K562 (cell line): ENCODE results near the gene GRIK1. TPM values are rescaled to one million over a fixed set of nuclear protein-coding genes. Genes with fewer than 3 reads are reported as not detected.

Experiments
- ATAC-seq: fragments of 200-7000 bp; cut with Tn5 transposase; 3 replicates; pipeline ENCODE4 v1.9.1; 2020; ENCODE audit warnings: moderate library complexity
- BruUV-seq: library from RNA; stranded (reverse); fragments of 400-500 nt; replicated peaks from 2 replicates; lab custom pipeline; 2021; lab: Mats Ljungman, UMichigan
- CTCF ChIA-PET: fragments of 300-600 bp; formaldehyde crosslinking; extraction: SDS; loops from one replicate; lab custom pipeline; 2021; ENCODE audit warnings: low intra/inter-chr PET ratio; lab: Yijun Ruan, JAX
- POLR2A ChIA-PET: fragments of 300-600, 350-650 bp; sonication (Branson Sonifier 250); formaldehyde crosslinking; extraction: SDS; loops from one replicate; lab custom pipeline; 2021; ENCODE audit warnings: antibody characterized with exemption, inconsistent platforms; lab: Yijun Ruan, JAX
- DNase-seq, 4 experiments: peaks; one replicate each; pipeline versions ENCODE4 v3.0.0 to v3.0.0-alpha.2; 2011 to 2018; ENCODE audit warnings: low spot score in 3 of 4, mixed read lengths in 3 of 4; ENCODE audit errors: extremely low read depth in 1 of 4
- FAIRE-seq: peaks from 2 replicates; lab custom pipeline; 2011; peaks lifted over from hg19 to GRCh38; lab: Jason Lieb, UNC
- H2AFZ ChIP-seq: 2 replicates; pipeline ENCODE4 v1.6.0; 2011; ENCODE audit warnings: low read depth, low read length, control low read depth, inconsistent platforms
- H3K27ac ChIP-seq: fragments of 200-600 bp; 3 replicates; pipeline ENCODE4 v1.8.0; 2011; ENCODE audit warnings: low read depth, mild to moderate bottlenecking, control low read depth, inconsistent platforms, low read length, moderate library complexity, mixed read lengths; ENCODE audit errors: extremely low read depth
- H3K27me3 ChIP-seq, 2 experiments: fragments of 300-600 bp in 1 of 2; 2 replicates in 1 of 2; 3 replicates in 1 of 2; pipeline versions ENCODE4 v1.6.0 to v1.8.0; 2011; ENCODE audit warnings: inconsistent platforms in 2 of 2, low read length in 2 of 2, mild to moderate bottlenecking in 1 of 2, mixed read lengths in 1 of 2, moderate library complexity in 1 of 2; ENCODE audit not compliant: control insufficient read depth in 2 of 2, insufficient read depth in 2 of 2
- H3K36me3 ChIP-seq: fragments of 300-600 bp; 3 replicates; pipeline ENCODE4 v1.8.0; 2011; ENCODE audit warnings: mild to moderate bottlenecking, low read length, inconsistent platforms; ENCODE audit not compliant: control insufficient read depth, insufficient read depth
- H3K4me1 ChIP-seq, 2 experiments: fragments of 200-600 bp in 1 of 2; replicated peaks in 1 of 2; 2 replicates in 1 of 2; 3 replicates in 1 of 2; pipeline versions ENCODE4 v1.5.1 to v1.8.0; 2011; ENCODE audit warnings: inconsistent platforms in 2 of 2, low read length in 2 of 2, mild to moderate bottlenecking in 1 of 2, mixed read lengths in 1 of 2, moderate library complexity in 1 of 2; ENCODE audit not compliant: control insufficient read depth in 2 of 2, insufficient read depth in 2 of 2
- H3K4me2 ChIP-seq: 2 replicates; pipeline ENCODE4 v1.6.1; 2011; ENCODE audit warnings: low read length, control low read depth, inconsistent platforms, mixed read lengths; ENCODE audit not compliant: insufficient read depth
- H3K4me3 ChIP-seq: fragments of 200-600 bp; sonication (generic), shearing (Covaris generic); 2 replicates; pipeline ENCODE4 v1.5.1; 2016; ENCODE audit warnings: control low read depth, inconsistent platforms
- H3K79me2 ChIP-seq: fragments of 200-600 bp; 3 replicates; pipeline ENCODE4 v1.8.0; 2011; ENCODE audit warnings: low read length, inconsistent platforms; ENCODE audit not compliant: control insufficient read depth, insufficient read depth
- H3K9ac ChIP-seq, 2 experiments: 2 replicates each; pipeline versions ENCODE4 v1.6.0 to v1.6.1; 2011; ENCODE audit warnings: low read depth in 2 of 2, low read length in 2 of 2, control low read depth in 1 of 2, inconsistent platforms in 1 of 2, mild to moderate bottlenecking in 1 of 2, mixed read lengths in 1 of 2; ENCODE audit not compliant: insufficient read depth in 1 of 2
- H3K9me1 ChIP-seq: one replicate; pipeline ENCODE4 v1.6.0; 2011; ENCODE audit warnings: inconsistent platforms, mild to moderate bottlenecking, low read length, moderate library complexity; ENCODE audit not compliant: control insufficient read depth, insufficient read depth
- H3K9me3 ChIP-seq: replicated peaks from 2 replicates; pipeline ENCODE4 v1.5.1; 2011; ENCODE audit warnings: low read depth, low read length, inconsistent platforms; ENCODE audit not compliant: control insufficient read depth, insufficient read depth
- H4K20me1 ChIP-seq: replicated peaks from 2 replicates; pipeline ENCODE4 v1.6.1; 2011; ENCODE audit warnings: low read length, inconsistent platforms, mixed read lengths; ENCODE audit not compliant: control insufficient read depth, insufficient read depth
- ESRRA ChIP-seq: fragments of 450-650 bp; IDR thresholded peaks from 2 replicates; pipeline ENCODE4 v1.6.1; 2014; ENCODE audit warnings: low read depth, mild to moderate bottlenecking, moderate library complexity, borderline replicate concordance
- FOXM1 ChIP-seq, 2 experiments: fragments of 450-650 bp in 1 of 2; sonication (generic) in 1 of 2; formaldehyde crosslinking in 1 of 2; IDR thresholded peaks; 2 replicates each; pipeline versions ENCODE4 v1.6.1 to v1.9.0; 2017 to 2022; ENCODE audit warnings: low read depth in 2 of 2, mild to moderate bottlenecking in 2 of 2, missing genetic modification reagents in 1 of 2, moderate library complexity in 1 of 2
- KDM5B ChIP-seq: fragments of 200-600 bp; sonication (generic); IDR thresholded peaks from 2 replicates; pipeline ENCODE4 v1.6.1; 2012; ENCODE audit warnings: low read depth, mild to moderate bottlenecking, moderate library complexity, low read length, control low read depth, inconsistent platforms; ENCODE audit not compliant: insufficient replicate concordance
- TOE1 ChIP-seq, 2 experiments: fragments of 450-650 bp in 1 of 2; sonication (generic) in 1 of 2; formaldehyde crosslinking in 1 of 2; IDR thresholded peaks; 2 replicates each; pipeline versions ENCODE4 v1.7.1 to v1.8.0; 2016 to 2022; ENCODE audit warnings: borderline replicate concordance in 2 of 2, mild to moderate bottlenecking in 2 of 2, antibody characterized with exemption in 1 of 2, inconsistent platforms in 1 of 2, low read depth in 1 of 2, missing genetic modification reagents in 1 of 2, moderate library complexity in 1 of 2
- WGBS: fragments of 100-300 bp; shearing (Covaris generic); methylation state at CpG from one replicate; pipeline ENCODE4 v1.1.6; 2016; ENCODE audit warnings: low coverage, mixed read lengths; ENCODE audit not compliant: insufficient coverage; ENCODE audit errors: missing lambda C conversion rate; 5-methylcytosine and 5-hydroxymethylcytosine counted together
- in situ Hi-C: fragments of 300-500 bp; cut with MboI; formaldehyde crosslinking; loops from 4 replicates; pipeline ENCODE4 v1.15.0; 2018; ENCODE audit warnings: inconsistent platforms, mixed read lengths
- intact Hi-C: fragments of 100-400 bp; cut with micrococcal nuclease; formaldehyde crosslinking; loops from 2 replicates; pipeline ENCODE4 v1.14.2; 2022
- polyA plus RNA-seq, 8 experiments: library from polyadenylated mRNA; depleted of rRNA in 4 of 8; stranded (reverse) in 5 of 8; unstranded in 3 of 8; fragments of >200 nt; fragmentation: Nextera tagmentation in 2 of 8; fragmentation: Illumina TruSeq in 1 of 8; extraction: Ambion mirVana in 2 of 8; extraction: Trizol in 1 of 8; gene quantifications; 2 replicates each; pipeline versions ENCODE4 v1.2.1 to v1.2.3, GENCODE V29; 2011 to 2014; ENCODE audit warnings: inconsistent platforms in 1 of 8, missing spikeins in 1 of 8
- total RNA-seq, 7 experiments: library from RNA; depleted of rRNA in 6 of 7; stranded (reverse); fragments of >200 nt in 6 of 7; fragmentation: Illumina TruSeq in 2 of 7; extraction: Trizol in 2 of 7; gene quantifications; 2 replicates each; pipeline versions ENCODE4 v1.2.1 to v1.2.3, GENCODE V29; 2011 to 2021; ENCODE audit warnings: low replicate concordance in 1 of 7
- TF ChIP-seq, protein P1 (sequence below), 2 experiments: fragments of 450-650 bp in 1 of 2; sonication (generic) in 1 of 2; formaldehyde crosslinking in 1 of 2; IDR thresholded peaks in 1 of 2; conservative IDR thresholded peaks in 1 of 2; 2 replicates each; pipeline versions ENCODE4 v1.6.1 to v1.8.1; 2016 to 2023; ENCODE audit warnings: mild to moderate bottlenecking in 2 of 2, moderate library complexity in 2 of 2, inconsistent platforms in 1 of 2, missing genetic modification reagents in 1 of 2
- TF ChIP-seq, protein P2 (sequence below), 2 experiments: fragments of 250-450 bp in 1 of 2; fragments of 450-650 bp in 1 of 2; sonication (Bioruptor Pico) in 1 of 2; IDR thresholded peaks; 2 replicates each; pipeline versions ENCODE4 v1.6.1 to v1.8.0; 2016 to 2021; ENCODE audit warnings: mild to moderate bottlenecking in 2 of 2, moderate library complexity in 2 of 2, missing compliant biosample characterization in 1 of 2, missing genetic modification characterization in 1 of 2

The GRIK1 gene
- total and polyA plus RNA-seq, 9 of the 15 experiments (the other 6 are each of a cell fraction or from before 2014, with no cell fraction given), result 0.17 to 2.8 (median 0.53) TPM

DNA sequence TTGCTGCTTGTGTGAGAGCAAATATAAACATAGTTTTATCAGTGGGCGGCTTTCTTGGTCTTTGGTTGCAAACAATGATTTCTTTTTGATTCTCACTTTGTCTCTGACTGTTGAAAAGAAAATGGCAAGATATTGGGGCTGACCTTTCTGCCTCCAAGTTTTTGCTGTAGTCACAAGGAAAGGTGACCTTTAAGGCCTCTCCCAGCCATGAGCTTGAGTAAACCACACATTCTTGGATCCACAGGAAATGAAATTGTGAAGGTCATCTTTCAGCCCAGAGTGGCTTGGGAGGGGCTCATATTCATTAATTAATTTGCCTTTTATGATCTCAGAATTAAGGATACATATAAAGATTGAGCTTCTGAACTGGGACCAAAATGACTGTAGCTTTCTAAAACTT lies 399.5 kb downstream of the GRIK1 start:
- in situ Hi-C loops, result no loop called here

DNA sequence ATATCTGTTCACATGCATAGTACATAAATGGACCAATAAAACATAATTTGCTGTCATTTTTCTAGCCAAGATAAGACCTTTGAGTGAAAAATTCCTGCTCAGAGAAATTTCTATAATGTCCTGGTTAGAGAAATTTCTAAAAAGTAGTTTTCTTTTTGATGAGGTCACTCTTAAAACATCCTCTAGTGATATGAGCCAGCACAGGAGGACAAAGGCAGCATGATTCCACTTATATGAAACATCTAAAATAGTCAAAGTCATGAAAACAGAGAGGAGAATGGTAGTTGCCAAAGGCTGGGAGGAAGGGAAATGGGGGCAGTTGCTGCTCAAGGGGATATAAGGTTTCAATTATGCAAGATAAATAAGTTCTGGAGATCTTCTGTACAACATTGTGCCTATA lies 401.7 kb downstream of the GRIK1 start:
- no peak overlapping the region for H3K4me2 ChIP-seq
- no peak overlapping the region for H2AFZ ChIP-seq
- DNase-seq (no peak), FAIRE-seq (peak; percentile 51), ATAC-seq (no peak)
- H3K36me3 ChIP-seq, result no peaks in the 10 kb centered on the region
- intact Hi-C loops (no loop called here), in situ Hi-C loops (no loop called here)
- H3K4me3 ChIP-seq, result no peak overlapping the region
- no peaks in the 10 kb centered on the region for H4K20me1 ChIP-seq
- H3K27me3 ChIP-seq, result no peaks in the 10 kb centered on the region
- no peak overlapping the region for H3K27ac ChIP-seq
- H3K9ac ChIP-seq, result no peak overlapping the region
- H3K79me2 ChIP-seq, result no peaks in the 10 kb centered on the region
- TF ChIP-seq FOXM1 (IDR thresholded peaks at IDR 0.05; ENCODE audit: low read depth), result no peak
- no peak for TF ChIP-seq FOXM1 (CRISPR knock-in tag; IDR thresholded peaks at IDR 0.05; ENCODE audit: low read depth)
- TF ChIP-seq, protein P1, sequence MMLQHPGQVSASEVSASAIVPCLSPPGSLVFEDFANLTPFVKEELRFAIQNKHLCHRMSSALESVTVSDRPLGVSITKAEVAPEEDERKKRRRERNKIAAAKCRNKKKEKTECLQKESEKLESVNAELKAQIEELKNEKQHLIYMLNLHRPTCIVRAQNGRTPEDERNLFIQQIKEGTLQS (IDR thresholded peaks at IDR 0.05), result 0 out of 2 replicates have a peak, but pooled peaks have one; percentile 14
- TF ChIP-seq, protein P1 (CRISPR knock-in tag; conservative IDR thresholded peaks at IDR 0.05), result no peak
- POLR2A ChIA-PET, result no interaction called here
- no TSS peak for BruUV-seq
- H3K9me1 ChIP-seq, result no peaks in the 10 kb centered on the region
- no peaks in the 10 kb centered on the region for H3K9me3 ChIP-seq
- CTCF ChIA-PET, result no interaction called here
- H3K4me1 ChIP-seq, result no peaks in the 10 kb centered on the region

More for the DNA sequence above, 399.5 kb downstream of the GRIK1 start:
- Histone ChIP-seq H3K27ac (no peak overlapping the region), H3K9me3 (no peaks in the 10 kb centered on the region), H3K4me1 (no peaks in the 10 kb centered on the region), H3K79me2 (no peaks in the 10 kb centered on the region), H3K4me2 (no peak overlapping the region), H3K4me3 (no peak overlapping the region), H4K20me1 (no peaks in the 10 kb centered on the region), H3K9me1 (no peaks in the 10 kb centered on the region), H3K27me3 (no peaks in the 10 kb centered on the region)
- intact Hi-C loops, result no loop called here
- DNase-seq, result no peak
- POLR2A ChIA-PET, result interaction anchor here (1.2 kb wide), 1 partner anchor 228 kb away, joined by 4 read pairs; no protein-coding TSS in a partner anchor
- no peak for ATAC-seq
- WGBS, result 88% methylated on average over 1 of the region's 1 CpG
- no peak for FAIRE-seq
- BruUV-seq, result no TSS peak
- TF ChIP-seq ESRRA (0 out of 2 replicates have a peak, but pooled peaks have one; percentile 17), TOE1 (IDR thresholded peaks at IDR 0.05; ENCODE audit: borderline replicate concordance) (no peak), TOE1 (CRISPR knock-in tag; IDR thresholded peaks at IDR 0.05; ENCODE audit: borderline replicate concordance, low read depth) (no peak), KDM5B (no peak)
- TF ChIP-seq, protein P2, sequence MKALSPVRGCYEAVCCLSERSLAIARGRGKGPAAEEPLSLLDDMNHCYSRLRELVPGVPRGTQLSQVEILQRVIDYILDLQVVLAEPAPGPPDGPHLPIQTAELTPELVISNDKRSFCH (CRISPR knock-in tag; IDR thresholded peaks at IDR 0.05), result no peak
- TF ChIP-seq, protein P2 (tag; IDR thresholded peaks at IDR 0.05), result peak; percentile 75; the same call in 1 of the 2 replicates
- TF ChIP-seq, all 486 proteins: peak for 2
- CTCF ChIA-PET, result no interaction called here
- Histone ChIP-seq H2AFZ (no peak overlapping the region), H3K9ac (no peak overlapping the region), H3K36me3 (no peaks in the 10 kb centered on the region)
